HG02642 (cell line): ENCODE data around the gene AKT3.

Experiments used
- ATAC-seq: cut with Tn5 transposase; IDR thresholded peaks from one replicate; pipeline ENCODE4 v1.9.1; 2021; ENCODE audit warnings: mild to moderate bottlenecking; ENCODE audit not compliant: unreplicated experiment, poor library complexity

Gene AKT3

DNA sequence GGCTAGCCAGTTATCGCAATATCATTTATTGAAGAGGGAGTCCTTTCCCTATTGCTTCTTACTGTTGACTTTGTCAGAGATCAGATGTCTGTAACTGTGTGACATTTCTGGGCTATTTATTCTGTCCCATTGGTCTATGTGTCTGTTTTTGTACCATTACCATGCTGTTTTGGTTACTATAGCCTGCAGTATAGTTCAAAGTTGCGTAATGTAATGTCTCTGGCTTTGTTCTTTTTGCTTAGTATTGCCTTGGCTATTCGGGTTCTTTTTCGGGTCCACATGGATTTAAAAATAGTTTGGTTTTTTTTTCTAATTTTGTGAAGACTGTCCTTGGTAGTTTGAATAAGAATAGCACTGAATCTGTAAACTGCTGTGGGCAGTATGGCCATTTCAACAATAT is 320.5 kb downstream of the AKT3 start:
- ATAC-seq: no peak

DNA sequence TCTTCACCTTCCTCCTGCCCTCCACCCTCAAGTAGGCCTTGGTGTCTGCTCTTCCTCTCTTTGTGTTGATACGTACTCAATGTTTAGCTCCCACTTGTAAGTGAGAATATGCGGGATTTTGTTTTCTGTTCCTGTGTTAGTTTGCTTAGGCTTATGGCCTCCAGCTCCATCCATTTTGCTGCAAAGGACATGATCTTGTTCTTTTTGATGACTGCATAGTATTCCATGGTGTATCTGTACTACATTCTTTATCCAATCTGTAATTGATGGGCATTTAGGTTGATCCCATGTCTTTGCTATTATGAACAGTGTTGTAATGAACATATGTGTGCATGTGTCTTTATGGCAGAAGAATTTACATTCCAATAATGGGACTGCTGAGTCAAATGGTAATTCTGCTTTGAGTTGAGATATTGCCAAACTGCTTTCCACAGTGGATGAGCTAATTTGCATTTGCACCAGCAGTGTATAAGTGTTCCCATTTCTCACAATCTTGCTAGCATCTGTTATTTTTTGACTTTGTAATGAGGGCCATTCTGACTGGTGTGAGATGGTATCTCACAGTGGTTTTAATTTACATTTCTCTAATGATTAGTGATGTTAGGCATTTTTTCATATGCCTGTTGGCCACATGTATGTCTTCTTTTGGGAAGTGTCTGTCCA is 321.5 kb downstream of the AKT3 start:
- ATAC-seq: no peak

DNA sequence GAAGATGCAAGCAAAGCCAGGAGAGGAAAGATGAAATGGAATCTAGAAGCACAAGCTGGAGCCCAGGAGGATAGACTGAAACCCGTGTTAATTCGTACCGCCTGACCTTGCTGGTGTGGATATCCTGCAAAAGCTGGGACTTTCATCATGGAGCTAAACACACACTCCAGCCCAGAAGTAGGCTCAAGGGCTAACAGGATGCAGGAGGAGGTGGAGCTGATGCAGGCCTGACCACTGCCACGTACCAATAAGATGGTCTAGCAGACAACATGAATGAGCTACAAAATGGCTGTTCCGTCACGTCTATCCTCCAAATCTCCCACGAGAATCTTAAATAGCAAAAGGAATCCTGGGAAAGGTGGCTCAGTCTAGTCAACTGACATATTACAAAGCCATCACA is 323.9 kb downstream of the AKT3 start:
- no peak for ATAC-seq

DNA sequence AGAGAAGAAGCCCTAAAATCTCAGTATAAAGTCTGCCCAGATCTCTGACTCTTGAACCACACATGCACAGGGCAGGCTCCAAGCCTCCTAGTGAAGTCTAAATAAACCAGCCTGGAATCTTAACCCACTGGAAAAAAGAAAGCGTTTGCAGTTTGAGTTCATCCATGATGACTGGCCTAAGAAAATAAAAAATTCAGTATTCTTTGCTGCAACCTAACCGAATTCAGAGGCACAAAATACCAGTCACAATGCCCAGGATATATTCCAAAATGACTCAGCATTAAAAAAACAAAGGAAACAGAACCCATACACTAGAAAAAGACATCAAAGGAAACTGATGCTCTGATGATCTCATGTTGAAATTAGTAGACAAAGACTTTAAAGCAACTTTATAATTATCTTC is 325.0 kb downstream of the AKT3 start:
- no peak for ATAC-seq

DNA sequence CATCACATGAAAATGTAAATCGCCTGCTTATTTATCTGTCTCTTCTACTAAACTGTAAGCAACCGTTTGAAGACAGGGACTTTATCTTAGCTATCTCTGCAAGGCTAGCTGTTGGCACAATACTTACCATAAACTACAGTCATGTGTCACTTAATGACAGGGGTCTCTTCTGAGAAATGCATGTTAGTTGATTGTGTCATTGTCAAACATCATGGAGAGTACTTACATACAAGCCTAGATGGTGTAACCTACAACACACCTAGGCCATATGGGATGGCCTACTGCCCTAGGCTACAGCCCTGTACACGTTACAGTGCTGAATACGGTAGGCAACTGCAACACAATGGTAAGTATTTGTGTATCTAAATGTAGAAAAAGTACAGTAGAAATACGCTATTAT is 326.3 kb downstream of the AKT3 start:
- no peak for ATAC-seq

DNA sequence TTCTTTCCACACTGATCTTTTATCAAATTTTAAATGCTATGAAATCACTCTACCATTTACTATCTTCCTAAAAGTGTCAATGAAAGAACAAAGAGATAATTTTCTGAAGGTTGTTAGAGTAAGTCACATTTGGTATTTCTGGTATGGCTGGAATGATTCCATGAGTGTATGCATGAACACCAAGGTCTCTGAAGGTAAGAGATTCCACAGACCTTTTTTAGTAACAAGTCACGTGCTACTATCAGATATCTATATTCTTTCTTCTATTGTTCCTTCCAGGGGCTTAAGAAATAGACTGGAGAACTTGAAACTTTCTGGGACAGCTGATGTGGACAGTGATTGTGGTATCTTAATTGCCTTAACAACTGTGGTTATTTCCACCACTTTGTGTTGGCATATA is 329.2 kb downstream of the AKT3 start:
- no peak for ATAC-seq

DNA sequence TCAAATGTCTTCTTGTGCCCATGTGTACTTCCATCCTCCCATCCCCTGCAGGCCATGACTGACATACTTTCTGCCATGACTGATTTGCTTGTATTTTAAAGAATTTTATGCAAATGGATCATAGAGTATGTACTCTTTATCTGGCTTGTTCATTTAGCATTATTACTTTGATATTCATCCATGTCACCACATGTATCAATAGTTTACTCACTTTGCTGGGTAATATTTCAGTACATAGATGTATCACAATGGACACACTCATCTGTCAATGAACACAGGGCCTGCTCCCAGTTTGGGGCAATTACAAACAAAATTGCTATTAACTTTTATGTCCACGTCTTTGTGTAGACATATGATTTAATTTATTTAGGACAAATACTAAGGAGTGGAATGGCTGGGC is 335.1 kb downstream of the AKT3 start:
- ATAC-seq: no peak

DNA sequence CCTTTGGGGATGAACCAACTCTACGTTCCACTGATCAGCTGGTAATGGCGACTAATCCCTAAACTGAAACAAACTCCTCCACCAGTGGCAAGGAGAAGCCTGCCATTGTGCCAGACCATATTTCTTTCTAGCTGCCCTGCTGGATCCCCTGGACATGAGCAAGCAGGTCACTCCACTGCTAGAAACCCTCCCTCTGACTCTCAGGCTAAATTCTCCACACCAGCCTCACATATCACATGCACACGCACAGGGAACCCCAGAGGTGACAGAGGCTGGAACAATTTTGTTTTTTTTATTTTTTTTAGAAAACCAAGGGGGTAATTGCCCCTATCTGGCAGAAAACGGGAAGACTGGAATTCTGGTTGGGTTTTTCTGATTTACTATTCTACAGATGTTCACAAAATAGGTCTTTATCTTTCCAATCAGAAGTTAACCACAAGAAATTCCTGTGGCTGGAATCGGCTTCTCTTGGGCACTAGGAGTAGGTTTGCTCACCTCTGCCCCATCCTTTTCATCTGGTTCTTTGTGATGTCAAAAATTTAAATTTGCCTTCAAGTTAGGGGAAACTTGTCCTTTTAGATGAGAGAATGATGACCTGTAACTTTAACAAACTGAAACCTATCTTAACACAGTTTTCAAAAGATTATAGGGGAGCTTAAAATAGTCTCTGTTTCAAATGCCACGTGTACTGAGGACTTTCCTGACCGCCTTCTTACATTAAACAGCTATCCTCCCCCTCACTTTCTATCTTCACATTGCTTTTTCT is 336.1 kb downstream of the AKT3 start:
- ATAC-seq: no peak

DNA sequence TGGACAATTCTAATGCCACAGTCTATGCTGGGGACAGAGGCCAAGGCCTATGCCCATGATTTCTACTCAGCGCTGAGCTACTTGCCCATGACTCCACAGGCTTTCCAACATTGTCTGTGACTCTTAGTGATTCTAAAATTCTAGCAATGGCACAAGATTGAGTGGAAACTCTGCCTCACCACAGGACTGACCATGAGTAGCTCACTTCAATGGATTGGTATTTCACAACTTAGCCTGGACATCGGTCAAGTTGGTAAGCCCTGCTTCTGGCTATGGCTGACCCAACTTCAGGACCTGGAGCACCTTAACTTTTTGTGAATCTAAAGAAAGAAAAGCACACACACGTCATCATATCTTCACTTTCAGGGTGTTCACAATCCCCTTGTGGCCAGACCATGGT is 339.1 kb downstream of the AKT3 start:
- ATAC-seq: no peak

DNA sequence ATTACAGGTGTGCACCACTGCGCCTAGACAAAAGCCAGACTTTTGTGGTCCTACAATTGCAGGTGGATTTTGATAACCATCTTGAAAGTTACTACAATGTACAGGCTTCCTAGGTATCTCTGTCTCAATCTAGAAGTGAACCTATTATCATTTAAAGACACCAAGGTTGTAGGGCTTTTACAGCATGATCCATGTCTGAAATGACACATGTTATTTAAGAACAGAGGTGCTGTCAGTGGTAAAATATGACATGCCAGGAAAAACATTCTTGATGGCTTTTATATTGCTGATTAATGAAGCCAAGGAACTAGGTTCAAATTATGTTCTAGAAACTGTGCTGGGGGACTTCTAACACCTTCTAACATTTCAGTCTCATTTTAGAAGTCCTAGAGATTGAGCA is 341.1 kb downstream of the AKT3 start:
- ATAC-seq: no peak

DNA sequence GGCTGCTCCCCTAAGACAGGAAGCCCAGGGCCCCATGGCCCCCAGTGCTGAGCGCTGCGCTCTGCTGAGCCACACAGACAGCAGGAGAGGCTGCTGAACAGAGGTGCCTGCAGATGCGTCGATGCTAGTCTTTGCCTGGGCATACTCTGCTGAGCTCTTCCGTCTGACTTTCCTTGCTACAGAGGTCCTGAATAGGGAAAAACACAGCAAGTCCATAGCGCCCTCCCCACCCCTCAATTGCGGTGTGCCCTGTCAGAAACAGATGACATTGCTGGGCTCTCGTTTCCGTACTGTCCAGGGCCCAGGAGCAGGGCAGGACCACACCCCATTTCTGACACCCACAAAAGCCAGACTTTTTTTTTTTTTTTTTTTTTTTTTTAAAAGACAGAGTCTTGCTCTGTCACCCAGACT is 341.7 kb downstream of the AKT3 start:
- peak; percentile 77 for ATAC-seq

DNA sequence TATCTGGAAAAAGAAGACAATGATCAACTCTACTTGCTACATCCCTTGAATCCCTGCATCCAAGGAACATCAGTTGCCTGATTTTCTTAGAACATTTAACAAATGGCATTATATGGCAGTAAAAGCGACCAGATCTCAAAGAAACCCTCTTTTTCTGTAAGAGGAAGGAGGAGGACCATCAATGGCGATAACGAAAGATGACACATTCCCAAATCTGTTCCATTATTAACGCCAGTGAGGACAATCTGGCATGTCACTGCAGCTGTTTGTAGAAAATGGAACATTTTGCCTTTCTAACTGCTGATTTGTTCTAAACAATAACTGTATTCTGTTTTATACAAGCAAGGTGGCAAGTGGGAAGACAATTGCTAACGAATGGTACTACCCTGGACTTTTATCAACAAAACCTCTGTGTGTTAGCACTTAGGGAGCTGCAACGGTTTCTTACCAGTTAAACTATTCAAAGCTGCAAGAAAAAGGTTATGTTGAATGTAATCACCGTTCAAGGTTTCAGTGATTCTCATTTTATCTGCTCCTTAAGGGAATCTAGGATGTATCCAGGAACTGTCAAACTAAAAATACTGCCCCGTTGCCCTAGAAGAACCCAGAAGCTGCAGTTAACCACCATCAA is 342.3 kb downstream of the AKT3 start:
- no peak for ATAC-seq

DNA sequence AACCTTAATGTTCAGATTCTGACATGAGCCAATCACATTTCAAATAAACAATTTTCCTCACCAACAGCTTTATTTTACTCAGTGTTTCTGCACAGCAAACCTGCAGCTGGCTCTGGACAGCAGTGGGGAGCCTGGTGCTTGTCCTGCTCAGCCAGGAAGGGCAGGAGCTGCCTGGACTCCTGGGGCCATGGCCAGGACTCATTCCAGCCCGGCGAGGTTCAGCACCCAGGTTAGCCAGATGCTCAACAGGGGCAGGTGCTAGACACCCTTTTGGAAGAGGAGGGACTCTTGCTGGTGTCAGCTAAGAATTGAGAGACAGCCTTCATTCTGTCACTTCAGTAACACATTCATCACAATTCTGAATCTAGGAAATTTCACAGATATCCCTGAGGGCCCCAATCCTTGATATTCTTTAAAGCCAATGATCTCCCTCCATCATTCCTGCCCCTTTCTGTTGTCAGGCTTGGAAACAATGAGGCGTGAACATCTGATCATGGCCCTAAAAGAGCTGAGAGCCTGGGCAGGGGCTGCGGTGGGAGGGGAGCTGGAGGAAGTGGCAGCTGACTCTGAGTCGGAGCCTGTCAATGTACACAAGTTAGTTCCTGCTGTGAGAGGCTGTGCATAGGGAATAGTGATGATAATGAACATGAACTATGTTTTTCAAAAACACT is 342.9 kb downstream of the AKT3 start:
- no peak for ATAC-seq

DNA sequence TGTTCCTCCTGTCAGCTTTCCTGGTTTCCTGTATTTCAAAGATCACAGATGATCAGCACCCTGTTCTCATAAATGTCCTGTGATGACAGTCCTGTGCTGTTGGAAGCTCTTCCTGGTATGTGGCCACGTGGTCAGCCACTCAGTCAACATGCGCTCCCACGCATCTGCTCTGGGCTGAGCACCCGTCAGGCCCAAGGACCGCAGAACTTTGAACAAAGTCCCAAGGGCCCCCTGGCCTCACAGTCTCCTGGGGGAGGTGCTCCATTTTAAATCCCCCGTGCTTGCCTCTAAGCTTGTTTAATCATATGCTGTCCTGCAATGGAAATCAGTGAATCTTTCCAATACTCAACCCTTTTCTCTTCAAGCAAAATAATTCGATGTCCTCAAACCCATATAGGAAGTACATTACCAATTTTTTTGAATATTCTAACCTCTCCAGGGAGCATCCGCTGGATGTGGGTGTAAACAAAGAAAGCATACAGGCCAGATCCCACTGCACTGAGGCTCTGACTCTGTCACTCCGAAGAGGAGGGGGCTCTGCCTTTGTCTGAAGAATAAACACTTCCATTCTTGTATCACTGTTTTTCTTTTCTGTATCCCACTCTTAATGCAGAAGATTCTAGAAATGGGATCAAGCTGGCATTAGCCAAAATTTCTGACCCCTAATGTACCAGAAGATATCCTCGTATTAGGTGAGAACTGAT is 343.9 kb downstream of the AKT3 start:
- peak; percentile 57 for ATAC-seq

DNA sequence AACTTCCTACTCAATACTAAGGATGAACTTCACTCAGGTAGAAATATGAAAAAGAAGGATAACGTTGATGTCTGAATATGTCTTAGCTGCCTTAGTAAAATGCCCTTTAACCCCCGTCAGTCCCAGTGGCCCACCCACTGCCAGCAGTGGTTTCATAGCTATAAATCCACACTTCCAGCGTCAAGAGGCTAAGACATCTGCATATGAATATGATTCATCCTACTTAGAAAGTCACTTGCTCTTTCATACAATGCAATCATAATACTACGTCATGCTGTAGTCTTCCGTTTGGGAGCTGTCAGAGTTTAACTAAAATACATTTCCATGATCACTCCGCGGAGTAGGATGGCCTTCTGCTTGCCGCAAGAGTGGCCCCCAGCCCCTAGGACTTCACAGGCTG is 346.9 kb downstream of the AKT3 start:
- no peak for ATAC-seq

DNA sequence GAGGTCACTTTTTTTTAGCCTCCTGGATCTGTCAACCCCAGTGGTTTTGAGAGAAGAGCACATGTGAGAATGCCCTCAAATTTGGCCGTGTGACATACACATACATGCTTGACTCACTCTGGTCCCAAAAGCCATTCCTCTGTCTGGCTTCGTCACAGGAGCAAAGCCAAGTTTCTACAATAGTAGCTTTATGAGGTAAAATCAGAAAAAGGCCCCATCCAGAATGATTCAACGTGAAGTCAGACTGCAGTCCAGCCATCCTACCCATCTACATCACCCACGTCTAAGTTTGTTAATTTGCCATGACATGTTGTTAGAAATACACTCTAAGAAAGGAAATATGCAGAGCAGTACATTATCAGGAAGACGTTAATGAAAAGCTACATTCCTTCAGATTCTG is 349.0 kb downstream of the AKT3 start:
- no peak for ATAC-seq

DNA sequence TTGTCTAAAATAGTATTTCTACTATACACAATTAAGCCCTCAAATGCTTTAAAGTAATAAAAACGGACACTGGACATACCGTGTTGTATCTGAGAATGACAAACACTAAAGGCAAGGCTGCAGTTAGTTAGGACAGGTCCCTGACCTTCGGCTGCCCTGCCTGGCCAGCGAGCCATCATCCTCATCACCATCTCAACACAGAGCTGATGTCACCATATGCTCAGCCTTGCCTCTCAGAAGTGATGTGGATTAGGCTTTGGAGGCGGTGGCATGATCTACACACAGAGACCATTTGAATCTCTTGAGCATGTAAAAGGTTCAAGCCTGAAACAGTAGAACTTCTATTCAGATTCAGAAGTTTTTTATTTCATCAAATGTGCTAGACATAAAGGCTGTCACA is 349.5 kb downstream of the AKT3 start:
- ATAC-seq: no peak

DNA sequence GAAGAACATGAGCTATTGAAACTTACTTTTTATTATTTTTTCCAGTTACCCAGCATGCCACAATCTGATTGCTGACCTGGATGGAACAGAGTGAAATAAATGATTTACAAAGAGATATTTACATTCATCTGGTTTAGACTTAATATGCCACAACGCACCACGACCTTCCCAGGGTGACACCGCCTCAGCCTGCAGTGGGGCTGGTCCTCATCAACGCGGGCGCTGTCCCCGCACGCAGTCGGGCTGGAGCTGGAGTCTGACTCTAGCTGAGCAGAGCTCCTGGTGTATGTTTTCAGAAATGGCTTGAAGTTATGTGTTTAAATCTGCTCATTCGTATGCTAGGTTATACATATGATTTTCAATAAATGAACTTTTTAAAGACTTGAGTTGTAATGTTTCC is 350.3 kb downstream of the AKT3 start:
- no peak for ATAC-seq

DNA sequence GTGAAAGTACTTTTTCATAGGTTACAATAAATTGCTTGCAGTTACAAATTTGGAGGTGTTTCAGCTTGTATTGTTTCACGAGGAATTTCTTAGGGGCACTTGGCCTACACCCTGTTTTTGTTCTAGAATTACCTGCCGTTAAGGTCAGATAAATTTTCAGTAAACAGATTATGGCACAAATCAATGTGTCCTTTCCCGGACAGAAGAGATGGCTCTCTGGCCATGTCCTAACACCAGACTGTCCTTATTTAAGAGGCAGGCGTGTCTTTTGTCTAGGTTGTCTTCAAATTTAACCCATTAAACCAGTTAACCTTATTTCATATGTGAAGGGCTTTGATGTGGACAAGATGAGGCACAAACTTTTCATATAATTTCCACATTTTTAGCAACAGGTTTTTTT is 350.8 kb downstream of the AKT3 start:
- no peak for ATAC-seq

DNA sequence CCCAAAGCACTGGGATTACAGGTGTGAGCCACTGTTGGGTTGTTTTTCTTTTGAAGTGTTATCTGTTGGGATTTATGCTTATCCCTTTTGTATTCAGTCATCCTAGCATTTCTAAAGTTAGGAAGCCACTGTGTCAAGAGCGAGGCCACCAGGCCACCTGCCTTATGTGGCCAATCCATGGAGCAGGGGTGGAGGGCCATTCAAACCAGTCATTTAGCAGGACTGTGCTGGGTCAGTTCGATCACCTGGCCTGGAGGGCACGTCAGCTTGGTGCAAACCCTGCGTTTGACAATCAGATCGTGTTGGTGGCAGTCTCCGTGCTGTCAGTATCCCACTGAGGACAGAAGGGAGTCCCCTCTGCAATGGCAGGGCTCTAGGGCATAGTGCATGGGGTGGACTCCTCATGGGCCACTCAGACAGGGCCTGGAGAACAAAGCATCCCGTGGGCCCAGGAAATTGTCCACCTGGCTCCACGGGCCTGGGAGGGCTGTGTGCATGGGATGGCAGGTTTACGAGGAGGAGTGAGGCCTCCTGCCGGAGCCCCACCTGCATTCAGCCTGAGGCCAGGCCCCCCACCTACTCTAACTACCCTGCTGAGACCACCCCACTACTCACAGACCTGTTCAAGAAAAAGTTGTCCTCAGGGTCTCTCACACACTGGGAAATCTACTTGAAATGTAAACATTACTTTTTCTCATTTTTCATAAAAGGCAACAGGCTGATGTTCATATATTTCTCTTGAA is 351.9 kb downstream of the AKT3 start:
- no peak for ATAC-seq
